IgD-negative memory B cell (primary cell): ENCODE measurements around the gene ARHGAP22. TPM values are rescaled to one million over a fixed set of nuclear protein-coding genes. Genes with fewer than 3 reads are reported as not detected.

ENCODE experiments used
- H3K27ac Mint-ChIP-seq, 3 donors: one replicate each; pipeline ENCODE4 v1.8.0; 2020 to 2022; ENCODE audit warnings: mild to moderate bottlenecking in 3 of 3, mixed read lengths in 3 of 3, moderate library complexity in 1 of 3
- H3K27me3 Mint-ChIP-seq: one replicate; pipeline ENCODE4 v1.8.0; 2021; ENCODE audit warnings: mixed read lengths
- H3K36me3 Mint-ChIP-seq: one replicate; pipeline ENCODE4 v1.8.0; 2020; ENCODE audit warnings: mild to moderate bottlenecking, mixed read lengths
- H3K4me1 Mint-ChIP-seq, 3 donors: one replicate each; pipeline ENCODE4 v1.8.0; 2020 to 2022; ENCODE audit warnings: mixed read lengths in 3 of 3, mild to moderate bottlenecking in 1 of 3
- H3K4me3 Mint-ChIP-seq, 4 donors: one replicate each; pipeline ENCODE4 v1.8.0; 2020 to 2022; ENCODE audit warnings: mild to moderate bottlenecking in 4 of 4, mixed read lengths in 4 of 4, moderate library complexity in 3 of 4
- H3K9me3 Mint-ChIP-seq, 3 donors: one replicate each; pipeline ENCODE4 v1.8.0; 2020 to 2021; ENCODE audit warnings: mixed read lengths in 3 of 3, mild to moderate bottlenecking in 1 of 3
- polyA plus RNA-seq: library from polyadenylated mRNA; unstranded; fragments of 300-500 nt; fragmentation: Illumina TruSeq; gene quantifications from one replicate; pipeline ENCODE4 v1.2.3, GENCODE V29; 2021

The ARHGAP22 gene
- polyA plus RNA-seq, 1 donor from 2014 or later, result 0.64 TPM

GRCh38 chr10:48506147-48506917, 98.5 kb downstream of the ARHGAP22 start:
- Mint-ChIP-seq H3K4me3 (no peak overlapping the region), H3K27ac (no peak overlapping the region), H3K4me1 (peaks cover 0 to 2% (median under 1%) of the 10 kb centered on the region in 3 donors), H3K27me3 (peaks cover 6% of the 10 kb centered on the region), H3K36me3 (no peaks in the 10 kb centered on the region), H3K9me3 (no peaks in the 10 kb centered on the region)

GRCh38 chr10:48505394-48506112, 99.3 kb downstream of the ARHGAP22 start:
- Mint-ChIP-seq H3K9me3 (no peaks in the 10 kb centered on the region), H3K27ac (no peak overlapping the region)

GRCh38 chr10:48504141-48504885, 100.6 kb downstream of the ARHGAP22 start:
- no peaks in the 10 kb centered on the region for H3K9me3 Mint-ChIP-seq
- H3K36me3 Mint-ChIP-seq, result no peaks in the 10 kb centered on the region
- H3K27ac Mint-ChIP-seq, result no peak overlapping the region
- H3K4me3 Mint-ChIP-seq, result no peak overlapping the region
- H3K27me3 Mint-ChIP-seq, result peaks cover 6% of the 10 kb centered on the region
- peaks cover 0 to 2% (median 0%) of the 10 kb centered on the region in 3 donors for H3K4me1 Mint-ChIP-seq

More at GRCh38 chr10:48505394-48506112, 99.3 kb downstream of the ARHGAP22 start:
- no peaks in the 10 kb centered on the region for H3K36me3 Mint-ChIP-seq
- H3K4me1 Mint-ChIP-seq, result peaks cover 0 to 2% (median 0%) of the 10 kb centered on the region in 3 donors
- peaks cover 6% of the 10 kb centered on the region for H3K27me3 Mint-ChIP-seq
- no peak overlapping the region for H3K4me3 Mint-ChIP-seq

- Mint-ChIP-seq H3K27ac (no peak overlapping the region), H3K27me3 (peaks cover 6% of the 10 kb centered on the region), H3K4me3 (no peak overlapping the region), H3K9me3 (no peaks in the 10 kb centered on the region), H3K36me3 (no peaks in the 10 kb centered on the region), H3K4me1 (peaks cover 0 to 2% (median 0%) of the 10 kb centered on the region in 3 donors)
Measured at GRCh38 chr10:48503293-48503911, 101.5 kb downstream of the ARHGAP22 start.

GRCh38 chr10:48502791-48503190, 102.1 kb downstream of the ARHGAP22 start:
- Mint-ChIP-seq H3K9me3 (no peaks in the 10 kb centered on the region), H3K4me1 (peaks cover 0 to 2% (median 0%) of the 10 kb centered on the region in 3 donors), H3K4me3 (no peak overlapping the region), H3K27ac (no peak overlapping the region), H3K36me3 (no peaks in the 10 kb centered on the region), H3K27me3 (peaks cover 6% of the 10 kb centered on the region)

GRCh38 chr10:48501787-48502771, 102.8 kb downstream of the ARHGAP22 start:
- Mint-ChIP-seq H3K36me3 (no peaks in the 10 kb centered on the region), H3K4me1 (peaks cover 0 to 2% (median 0%) of the 10 kb centered on the region in 3 donors), H3K27me3 (peaks cover 8% of the 10 kb centered on the region), H3K27ac (peak overlapping the region in 1 of 3 donors; percentile 39), H3K9me3 (no peaks in the 10 kb centered on the region), H3K4me3 (no peak overlapping the region)

- Mint-ChIP-seq H3K27me3 (peaks cover 8% of the 10 kb centered on the region), H3K36me3 (no peaks in the 10 kb centered on the region), H3K9me3 (no peaks in the 10 kb centered on the region), H3K27ac (no peak overlapping the region), H3K4me1 (peaks cover 0 to 2% (median 0%) of the 10 kb centered on the region in 3 donors), H3K4me3 (no peak overlapping the region)
Measured at GRCh38 chr10:48501226-48501625, 103.6 kb downstream of the ARHGAP22 start.

GRCh38 chr10:48500771-48501170, 104.1 kb downstream of the ARHGAP22 start:
- Mint-ChIP-seq H3K9me3 (no peaks in the 10 kb centered on the region), H3K4me3 (no peak overlapping the region), H3K27ac (no peak overlapping the region)

GRCh38 chr10:48498940-48499510, 105.8 kb downstream of the ARHGAP22 start:
- no peak overlapping the region for H3K4me3 Mint-ChIP-seq
- no peaks in the 10 kb centered on the region for H3K36me3 Mint-ChIP-seq
- no peaks in the 10 kb centered on the region for H3K9me3 Mint-ChIP-seq
- H3K4me1 Mint-ChIP-seq, result peaks cover 0 to 7% (median 0%) of the 10 kb centered on the region in 3 donors
- H3K27me3 Mint-ChIP-seq, result peaks cover 7% of the 10 kb centered on the region
- no peak overlapping the region for H3K27ac Mint-ChIP-seq

More at GRCh38 chr10:48500771-48501170, 104.1 kb downstream of the ARHGAP22 start:
- Mint-ChIP-seq H3K4me1 (peaks cover 0 to 2% (median 0%) of the 10 kb centered on the region in 3 donors), H3K27me3 (peaks cover 7% of the 10 kb centered on the region), H3K36me3 (no peaks in the 10 kb centered on the region)

- no peak overlapping the region for H3K27ac Mint-ChIP-seq
Measured at GRCh38 chr10:48497780-48498770, 106.8 kb downstream of the ARHGAP22 start.

GRCh38 chr10:48496831-48497779, 107.8 kb downstream of the ARHGAP22 start:
- Mint-ChIP-seq H3K4me3 (no peak overlapping the region), H3K27me3 (peaks cover 8% of the 10 kb centered on the region), H3K4me1 (peaks cover 0 to 17% (median 5%) of the 10 kb centered on the region in 3 donors), H3K9me3 (no peaks in the 10 kb centered on the region), H3K36me3 (no peaks in the 10 kb centered on the region), H3K27ac (peak overlapping the region in 1 of 3 donors; percentile 16)

More at GRCh38 chr10:48497780-48498770, 106.8 kb downstream of the ARHGAP22 start:
- peaks cover 10% of the 10 kb centered on the region for H3K27me3 Mint-ChIP-seq
- H3K36me3 Mint-ChIP-seq, result no peaks in the 10 kb centered on the region
- H3K4me1 Mint-ChIP-seq, result peaks cover 0 to 17% (median 5%) of the 10 kb centered on the region in 3 donors
- no peaks in the 10 kb centered on the region for H3K9me3 Mint-ChIP-seq
- H3K4me3 Mint-ChIP-seq, result peak overlapping the region in 1 of 4 donors; percentile 2
